D721Med (cell line): ENCODE results near the gene APC2.

ENCODE experiments used
- DNase-seq: peaks from one replicate; pipeline ENCODE4 v3.0.0; 2011; ENCODE audit warnings: low spot score; ENCODE audit not compliant: insufficient read length
- FAIRE-seq: peaks from 2 replicates; lab custom pipeline; 2011; peaks lifted over from hg19 to GRCh38; lab: Jason Lieb, UNC
- CTCF ChIP-seq: IDR thresholded peaks from 2 replicates; pipeline ENCODE4 v1.5.1; 2012; ENCODE audit warnings: mild to moderate bottlenecking, control low read depth; ENCODE audit not compliant: insufficient read depth; ENCODE audit errors: missing control alignments

APC2 gene

GRCh38 chr19:1411255-1412191 is 38.4 kb upstream of the APC2 start:
- TF ChIP-seq CTCF: no peak
- FAIRE-seq (no peak), DNase-seq (no peak)

- DNase-seq: no peak
- FAIRE-seq: no peak
- TF ChIP-seq CTCF: no peak
Measured at GRCh38 chr19:1412323-1412923, 37.5 kb upstream of the APC2 start.

GRCh38 chr19:1412995-1413800 is 36.7 kb upstream of the APC2 start:
- TF ChIP-seq CTCF: no peak
- DNase-seq: no peak
- no peak for FAIRE-seq

GRCh38 chr19:1416014-1416841 is 33.7 kb upstream of the APC2 start:
- FAIRE-seq (no peak), DNase-seq (no peak)
- TF ChIP-seq CTCF: no peak

GRCh38 chr19:1417145-1417544 is 32.8 kb upstream of the APC2 start:
- FAIRE-seq (no peak), DNase-seq (no peak)
- TF ChIP-seq CTCF: no peak

GRCh38 chr19:1417681-1418495 is 32.0 kb upstream of the APC2 start:
- TF ChIP-seq CTCF: no peak
- DNase-seq: no peak
- FAIRE-seq: no peak
